DND-41 (cell line): ENCODE measurements around the gene SPAM1.

Experiments used
- ATAC-seq: fragments of 200-7000 bp; cut with Tn5 transposase; 3 replicates; pipeline ENCODE4 v1.9.1; 2021; ENCODE audit warnings: low read depth; ENCODE audit not compliant: insufficient read depth
- DNase-seq: peaks from one replicate; pipeline ENCODE4 v3.0.0-alpha.2; 2020
- H2AFZ ChIP-seq: 2 replicates; pipeline ENCODE4 v1.6.0; 2012; ENCODE audit warnings: low read depth, low read length
- H3K27ac ChIP-seq: 2 replicates; pipeline ENCODE4 v1.5.1; 2012; ENCODE audit warnings: low read length, inconsistent platforms
- H3K27me3 ChIP-seq: fragments of 200-600 bp; sonication (generic); 2 replicates; pipeline ENCODE4 v1.6.0; 2012; ENCODE audit warnings: low read length, mild to moderate bottlenecking, inconsistent platforms; ENCODE audit not compliant: insufficient read depth, poor library complexity
- H3K36me3 ChIP-seq: 2 replicates; pipeline ENCODE4 v1.5.1; 2012; ENCODE audit warnings: low read length, inconsistent platforms; ENCODE audit not compliant: insufficient read depth
- H3K4me1 ChIP-seq: 2 replicates; pipeline ENCODE4 v1.5.1; 2012; ENCODE audit warnings: mild to moderate bottlenecking, low read length; ENCODE audit not compliant: insufficient read depth
- H3K4me2 ChIP-seq: 2 replicates; pipeline ENCODE4 v1.6.0; 2012; ENCODE audit warnings: mild to moderate bottlenecking, moderate library complexity, low read length, inconsistent platforms; ENCODE audit not compliant: insufficient read depth
- H3K4me3 ChIP-seq, 2 experiments: fragments of 200-600 bp in 1 of 2; shearing (Covaris generic) in 1 of 2; 2 replicates each; pipeline ENCODE4 v1.5.1; 2012 to 2016; ENCODE audit warnings: inconsistent platforms in 2 of 2, low read length in 2 of 2, mild to moderate bottlenecking in 2 of 2, low read depth in 1 of 2, moderate library complexity in 1 of 2
- H3K79me2 ChIP-seq: 2 replicates; pipeline ENCODE4 v1.6.0; 2012; ENCODE audit warnings: low read length, inconsistent platforms; ENCODE audit not compliant: insufficient read depth
- H3K9ac ChIP-seq: 2 replicates; pipeline ENCODE4 v1.6.0; 2012; ENCODE audit warnings: low read depth, mild to moderate bottlenecking, inconsistent platforms, low read length, moderate library complexity
- H3K9me3 ChIP-seq: 2 replicates; pipeline ENCODE4 v1.5.1; 2012; ENCODE audit warnings: low read length, moderate library complexity, mild to moderate bottlenecking, inconsistent platforms; ENCODE audit not compliant: insufficient read depth, severe bottlenecking
- H4K20me1 ChIP-seq: 2 replicates; pipeline ENCODE4 v1.6.0; 2012; ENCODE audit warnings: low read length; ENCODE audit not compliant: insufficient read depth
- CTCF ChIP-seq: IDR thresholded peaks from 2 replicates; pipeline ENCODE4 v1.5.1; 2012; ENCODE audit warnings: borderline replicate concordance, low read length, moderate library complexity, mild to moderate bottlenecking; ENCODE audit not compliant: poor library complexity, severe bottlenecking; ENCODE audit errors: extremely low read depth
- EZH2 ChIP-seq: IDR thresholded peaks from 3 replicates; pipeline ENCODE4 v1.6.1; 2012; ENCODE audit warnings: borderline replicate concordance, low read depth, mild to moderate bottlenecking, moderate library complexity, low read length, inconsistent platforms; ENCODE audit not compliant: severe bottlenecking

The SPAM1 gene

GRCh38 chr7:123945938-123946337, 20.9 kb downstream of the SPAM1 start:
- Histone ChIP-seq H3K27ac (no peak overlapping the region), H3K79me2 (no peaks in the 10 kb centered on the region), H3K4me3 (no peak overlapping the region), H3K4me1 (no peaks in the 10 kb centered on the region), H3K36me3 (no peaks in the 10 kb centered on the region), H3K9ac (no peak overlapping the region), H3K9me3 (no peaks in the 10 kb centered on the region), H3K27me3 (no peaks in the 10 kb centered on the region), H2AFZ (no peak overlapping the region), H4K20me1 (no peaks in the 10 kb centered on the region), H3K4me2 (no peak overlapping the region)
- no peak for DNase-seq
- no peak for TF ChIP-seq CTCF
- TF ChIP-seq EZH2: no peak
- ATAC-seq: no peak

GRCh38 chr7:123948136-123948535, 23.1 kb downstream of the SPAM1 start:
- H3K27me3 ChIP-seq: no peaks in the 10 kb centered on the region
- no peak overlapping the region for H3K9ac ChIP-seq
- DNase-seq: no peak
- no peaks in the 10 kb centered on the region for H3K4me1 ChIP-seq
- no peaks in the 10 kb centered on the region for H3K36me3 ChIP-seq
- H3K9me3 ChIP-seq: no peaks in the 10 kb centered on the region
- H2AFZ ChIP-seq: no peak overlapping the region
- no peak overlapping the region for H3K27ac ChIP-seq
- H3K4me3 ChIP-seq: no peak overlapping the region
- no peak for TF ChIP-seq CTCF
- TF ChIP-seq EZH2: no peak
- no peaks in the 10 kb centered on the region for H4K20me1 ChIP-seq
- H3K79me2 ChIP-seq: no peaks in the 10 kb centered on the region
- no peak overlapping the region for H3K4me2 ChIP-seq
- no peak for ATAC-seq

DNA sequence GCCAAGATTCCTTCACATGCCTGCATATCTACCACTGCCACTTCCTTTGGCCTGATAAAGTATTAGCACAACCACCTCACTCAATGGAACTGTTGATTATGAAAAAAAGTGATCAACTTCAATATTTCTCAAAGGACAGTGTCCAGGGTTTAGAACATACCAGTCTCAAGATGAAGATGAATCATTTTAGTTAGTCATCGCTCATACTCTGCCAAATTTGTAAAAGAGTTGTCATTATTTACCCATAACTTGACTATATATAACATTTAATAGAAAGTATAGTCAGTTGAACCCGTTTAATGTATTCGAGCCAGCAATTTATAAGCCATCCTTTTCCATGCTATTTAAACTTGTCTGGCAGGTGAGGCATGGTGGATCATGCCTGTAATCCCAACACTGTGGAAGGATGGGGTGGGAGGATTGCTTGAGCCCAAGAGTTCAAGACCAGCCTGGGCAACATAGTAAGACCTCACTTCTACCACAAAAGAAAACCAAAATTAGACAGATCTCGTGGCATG, 33.2 kb downstream of the SPAM1 start:
- TF ChIP-seq EZH2 (no peak), CTCF (no peak)
- H3K27ac ChIP-seq: no peak overlapping the region
- H2AFZ ChIP-seq: no peak overlapping the region
- DNase-seq (no peak), ATAC-seq (no peak)
- H3K4me1 ChIP-seq: no peaks in the 10 kb centered on the region
- H4K20me1 ChIP-seq: no peaks in the 10 kb centered on the region
- H3K27me3 ChIP-seq: no peaks in the 10 kb centered on the region
- H3K36me3 ChIP-seq: no peaks in the 10 kb centered on the region
- no peaks in the 10 kb centered on the region for H3K79me2 ChIP-seq
- H3K9ac ChIP-seq: no peak overlapping the region
- no peaks in the 10 kb centered on the region for H3K9me3 ChIP-seq
- no peak overlapping the region for H3K4me3 ChIP-seq
- no peak overlapping the region for H3K4me2 ChIP-seq

GRCh38 chr7:123961771-123962170, 36.7 kb downstream of the SPAM1 start:
- no peak overlapping the region for H3K9ac ChIP-seq
- no peaks in the 10 kb centered on the region for H3K4me1 ChIP-seq
- H2AFZ ChIP-seq: no peak overlapping the region
- ATAC-seq: no peak
- no peak overlapping the region for H3K4me2 ChIP-seq
- H3K9me3 ChIP-seq: no peaks in the 10 kb centered on the region
- H3K27ac ChIP-seq: no peak overlapping the region
- H4K20me1 ChIP-seq: no peaks in the 10 kb centered on the region
- H3K36me3 ChIP-seq: no peaks in the 10 kb centered on the region
- no peaks in the 10 kb centered on the region for H3K27me3 ChIP-seq
- no peaks in the 10 kb centered on the region for H3K79me2 ChIP-seq
- DNase-seq: no peak
- no peak overlapping the region for H3K4me3 ChIP-seq
- TF ChIP-seq EZH2: no peak
- TF ChIP-seq CTCF: no peak
